HL-60 (cell line): ENCODE measurements around the gene PSMC6.

Source experiments
- GABPA ChIP-seq: IDR thresholded peaks from 2 replicates; pipeline ENCODE4 v1.6.1; 2012; ENCODE audit warnings: low read depth
- POLR2AphosphoS5 ChIP-seq: IDR thresholded peaks from 2 replicates; pipeline ENCODE4 v1.6.1; 2012; ENCODE audit warnings: low read depth
- SPI1 ChIP-seq: IDR thresholded peaks from 2 replicates; pipeline ENCODE4 v1.6.1; 2012; ENCODE audit warnings: low read depth, mild to moderate bottlenecking, borderline replicate concordance
- TF ChIP-seq, protein P1 (sequence below): IDR thresholded peaks from one replicate; pipeline ENCODE4 v1.5.1; 2011; ENCODE audit warnings: low read length, control low read depth, inconsistent platforms; ENCODE audit not compliant: insufficient read depth
- TF ChIP-seq, protein P2 (sequence below): IDR thresholded peaks from 2 replicates; pipeline ENCODE4 v1.6.1; 2012; ENCODE audit warnings: low read depth; ENCODE audit not compliant: insufficient replicate concordance

DNA sequence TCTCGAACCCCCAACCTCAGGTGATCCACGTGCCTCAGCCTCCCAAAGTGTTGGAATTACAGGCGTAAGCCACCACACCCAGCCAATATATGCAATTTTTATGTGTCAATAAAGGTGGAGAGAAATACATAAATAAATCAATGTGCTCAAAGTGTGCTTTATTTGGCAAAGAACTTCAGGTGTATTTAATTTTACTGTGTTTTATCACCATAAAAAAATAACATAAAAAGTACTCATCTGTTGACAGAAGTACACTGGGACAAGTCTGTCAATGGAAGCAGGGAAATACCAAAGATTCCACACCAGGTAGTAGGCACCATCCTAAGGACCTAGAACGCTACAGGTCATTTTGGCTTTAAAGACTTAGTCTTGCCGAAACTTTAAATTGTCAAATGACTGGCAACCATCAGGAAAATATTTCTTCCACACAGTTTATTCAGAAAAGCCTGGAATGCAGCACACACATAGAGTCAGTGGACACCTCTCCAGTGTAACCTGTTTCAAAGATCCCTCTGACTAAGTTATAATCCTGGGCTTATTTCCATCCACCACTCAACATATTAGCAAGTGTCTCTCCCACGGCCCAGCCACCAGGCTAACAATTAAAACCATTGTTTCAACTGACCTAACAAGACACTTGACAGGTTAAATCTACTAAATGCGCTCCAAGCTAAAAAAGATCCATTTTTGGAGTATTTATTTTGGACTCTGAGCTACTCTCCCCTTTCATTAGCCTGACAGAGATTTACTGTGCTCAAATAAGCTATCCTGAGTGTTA, 15.8 kb upstream of the PSMC6 start:
- TF ChIP-seq, protein P1, sequence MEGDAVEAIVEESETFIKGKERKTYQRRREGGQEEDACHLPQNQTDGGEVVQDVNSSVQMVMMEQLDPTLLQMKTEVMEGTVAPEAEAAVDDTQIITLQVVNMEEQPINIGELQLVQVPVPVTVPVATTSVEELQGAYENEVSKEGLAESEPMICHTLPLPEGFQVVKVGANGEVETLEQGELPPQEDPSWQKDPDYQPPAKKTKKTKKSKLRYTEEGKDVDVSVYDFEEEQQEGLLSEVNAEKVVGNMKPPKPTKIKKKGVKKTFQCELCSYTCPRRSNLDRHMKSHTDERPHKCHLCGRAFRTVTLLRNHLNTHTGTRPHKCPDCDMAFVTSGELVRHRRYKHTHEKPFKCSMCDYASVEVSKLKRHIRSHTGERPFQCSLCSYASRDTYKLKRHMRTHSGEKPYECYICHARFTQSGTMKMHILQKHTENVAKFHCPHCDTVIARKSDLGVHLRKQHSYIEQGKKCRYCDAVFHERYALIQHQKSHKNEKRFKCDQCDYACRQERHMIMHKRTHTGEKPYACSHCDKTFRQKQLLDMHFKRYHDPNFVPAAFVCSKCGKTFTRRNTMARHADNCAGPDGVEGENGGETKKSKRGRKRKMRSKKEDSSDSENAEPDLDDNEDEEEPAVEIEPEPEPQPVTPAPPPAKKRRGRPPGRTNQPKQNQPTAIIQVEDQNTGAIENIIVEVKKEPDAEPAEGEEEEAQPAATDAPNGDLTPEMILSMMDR = no peak
- TF ChIP-seq POLR2AphosphoS5 = no peak
- no peak for TF ChIP-seq SPI1
- TF ChIP-seq, protein P2, sequence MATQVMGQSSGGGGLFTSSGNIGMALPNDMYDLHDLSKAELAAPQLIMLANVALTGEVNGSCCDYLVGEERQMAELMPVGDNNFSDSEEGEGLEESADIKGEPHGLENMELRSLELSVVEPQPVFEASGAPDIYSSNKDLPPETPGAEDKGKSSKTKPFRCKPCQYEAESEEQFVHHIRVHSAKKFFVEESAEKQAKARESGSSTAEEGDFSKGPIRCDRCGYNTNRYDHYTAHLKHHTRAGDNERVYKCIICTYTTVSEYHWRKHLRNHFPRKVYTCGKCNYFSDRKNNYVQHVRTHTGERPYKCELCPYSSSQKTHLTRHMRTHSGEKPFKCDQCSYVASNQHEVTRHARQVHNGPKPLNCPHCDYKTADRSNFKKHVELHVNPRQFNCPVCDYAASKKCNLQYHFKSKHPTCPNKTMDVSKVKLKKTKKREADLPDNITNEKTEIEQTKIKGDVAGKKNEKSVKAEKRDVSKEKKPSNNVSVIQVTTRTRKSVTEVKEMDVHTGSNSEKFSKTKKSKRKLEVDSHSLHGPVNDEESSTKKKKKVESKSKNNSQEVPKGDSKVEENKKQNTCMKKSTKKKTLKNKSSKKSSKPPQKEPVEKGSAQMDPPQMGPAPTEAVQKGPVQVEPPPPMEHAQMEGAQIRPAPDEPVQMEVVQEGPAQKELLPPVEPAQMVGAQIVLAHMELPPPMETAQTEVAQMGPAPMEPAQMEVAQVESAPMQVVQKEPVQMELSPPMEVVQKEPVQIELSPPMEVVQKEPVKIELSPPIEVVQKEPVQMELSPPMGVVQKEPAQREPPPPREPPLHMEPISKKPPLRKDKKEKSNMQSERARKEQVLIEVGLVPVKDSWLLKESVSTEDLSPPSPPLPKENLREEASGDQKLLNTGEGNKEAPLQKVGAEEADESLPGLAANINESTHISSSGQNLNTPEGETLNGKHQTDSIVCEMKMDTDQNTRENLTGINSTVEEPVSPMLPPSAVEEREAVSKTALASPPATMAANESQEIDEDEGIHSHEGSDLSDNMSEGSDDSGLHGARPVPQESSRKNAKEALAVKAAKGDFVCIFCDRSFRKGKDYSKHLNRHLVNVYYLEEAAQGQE = no peak
- TF ChIP-seq GABPA = no peak
